Chondrocyte (in vitro differentiated cells): ENCODE results near the gene BICD1. TPM values are rescaled to one million over a fixed set of nuclear protein-coding genes. Genes with fewer than 3 reads are reported as not detected.

ENCODE experiments used
- DNase-seq: peaks from one replicate; pipeline ENCODE4 v3.0.0; 2021; ENCODE audit warnings: mixed read lengths, low spot score
- H3K27ac Mint-ChIP-seq: one replicate; pipeline ENCODE4 v1.8.0; 2021; ENCODE audit warnings: mild to moderate bottlenecking, moderate library complexity, mixed read lengths; ENCODE audit not compliant: unreplicated experiment
- H3K27me3 Mint-ChIP-seq: 2 replicates; pipeline ENCODE4 v1.8.0; 2021; ENCODE audit warnings: low read depth, mixed read lengths
- H3K36me3 Mint-ChIP-seq: 2 replicates; pipeline ENCODE4 v1.8.0; 2021; ENCODE audit warnings: low read depth, mixed read lengths
- H3K4me1 Mint-ChIP-seq: 2 replicates; pipeline ENCODE4 v1.8.0; 2021; ENCODE audit warnings: low read depth, mild to moderate bottlenecking, mixed read lengths
- H3K4me3 Mint-ChIP-seq: one replicate; pipeline ENCODE4 v1.8.0; 2021; ENCODE audit warnings: mild to moderate bottlenecking, moderate library complexity, mixed read lengths; ENCODE audit not compliant: unreplicated experiment
- H3K9me3 Mint-ChIP-seq: 2 replicates; pipeline ENCODE4 v1.8.0; 2021; ENCODE audit warnings: low read depth, mixed read lengths
- total RNA-seq: library from RNA; stranded (reverse); gene quantifications from 3 replicates; pipeline ENCODE4 v1.2.1, GENCODE V29; 2021
- TF ChIP-seq, protein P1 (sequence below): fragments of 200-600 bp; sonication (generic); IDR thresholded peaks from 2 replicates; pipeline ENCODE4 v1.5.0; 2021; ENCODE audit warnings: antibody characterized with exemption, mild to moderate bottlenecking, moderate library complexity

Gene BICD1
- total RNA-seq, 1 donor from 2014 or later = 30.5 TPM

DNA sequence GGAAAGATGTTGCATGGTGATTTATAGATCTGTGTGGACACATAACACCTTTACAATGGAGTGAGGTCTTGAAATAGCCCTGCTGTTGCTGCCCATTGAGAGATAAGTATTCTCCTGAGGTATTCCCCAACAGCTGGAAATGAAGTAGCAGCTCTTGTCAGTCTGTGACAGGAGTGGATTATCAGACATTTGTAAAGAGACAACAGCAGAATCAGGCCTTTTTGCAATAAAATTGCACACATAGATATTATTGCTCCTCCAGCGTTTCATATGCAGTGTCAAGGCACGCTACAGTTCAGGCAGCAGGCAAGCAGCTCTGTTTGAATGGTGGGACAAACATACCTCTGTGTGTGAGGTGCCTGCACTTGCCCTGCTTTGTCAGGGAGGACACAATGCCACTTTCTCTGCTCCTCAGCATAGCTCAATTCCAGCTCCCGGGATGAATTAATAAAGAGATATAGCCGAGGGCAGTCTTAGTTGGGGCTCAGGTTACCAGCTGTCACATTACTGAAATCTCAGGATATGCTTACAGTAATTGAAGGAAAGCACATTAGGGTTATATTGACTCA, 49.4 kb downstream of the BICD1 start:
- no peak overlapping the region for H3K27ac Mint-ChIP-seq
- no peaks in the 10 kb centered on the region for H3K9me3 Mint-ChIP-seq
- DNase-seq = no peak
- H3K36me3 Mint-ChIP-seq = peaks cover 2% of the 10 kb centered on the region
- TF ChIP-seq, protein P1, sequence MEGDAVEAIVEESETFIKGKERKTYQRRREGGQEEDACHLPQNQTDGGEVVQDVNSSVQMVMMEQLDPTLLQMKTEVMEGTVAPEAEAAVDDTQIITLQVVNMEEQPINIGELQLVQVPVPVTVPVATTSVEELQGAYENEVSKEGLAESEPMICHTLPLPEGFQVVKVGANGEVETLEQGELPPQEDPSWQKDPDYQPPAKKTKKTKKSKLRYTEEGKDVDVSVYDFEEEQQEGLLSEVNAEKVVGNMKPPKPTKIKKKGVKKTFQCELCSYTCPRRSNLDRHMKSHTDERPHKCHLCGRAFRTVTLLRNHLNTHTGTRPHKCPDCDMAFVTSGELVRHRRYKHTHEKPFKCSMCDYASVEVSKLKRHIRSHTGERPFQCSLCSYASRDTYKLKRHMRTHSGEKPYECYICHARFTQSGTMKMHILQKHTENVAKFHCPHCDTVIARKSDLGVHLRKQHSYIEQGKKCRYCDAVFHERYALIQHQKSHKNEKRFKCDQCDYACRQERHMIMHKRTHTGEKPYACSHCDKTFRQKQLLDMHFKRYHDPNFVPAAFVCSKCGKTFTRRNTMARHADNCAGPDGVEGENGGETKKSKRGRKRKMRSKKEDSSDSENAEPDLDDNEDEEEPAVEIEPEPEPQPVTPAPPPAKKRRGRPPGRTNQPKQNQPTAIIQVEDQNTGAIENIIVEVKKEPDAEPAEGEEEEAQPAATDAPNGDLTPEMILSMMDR = no peak
- peaks cover 9% of the 10 kb centered on the region for H3K4me1 Mint-ChIP-seq
- H3K4me3 Mint-ChIP-seq = no peak overlapping the region
- H3K27me3 Mint-ChIP-seq = no peaks in the 10 kb centered on the region

DNA sequence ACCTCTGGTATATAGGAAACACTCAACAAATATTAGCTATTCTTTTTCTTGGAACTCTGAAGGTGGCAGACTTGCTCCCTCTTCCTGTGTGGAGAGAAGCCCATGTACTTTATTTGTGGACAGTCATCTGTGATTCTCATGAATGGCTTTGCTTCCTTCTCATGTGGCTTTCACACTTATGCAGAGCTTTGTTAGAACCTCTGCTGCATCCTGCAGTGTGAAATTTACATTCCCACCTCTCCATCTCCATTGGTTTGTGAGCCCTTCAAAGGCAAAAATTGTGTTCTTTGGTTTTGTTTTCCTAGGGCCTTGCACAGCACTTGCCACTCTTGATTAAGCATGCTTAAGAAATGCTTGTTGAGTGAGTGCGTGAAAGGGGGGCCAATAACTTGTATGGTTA, 51.9 kb downstream of the BICD1 start:
- TF ChIP-seq, protein P1 = no peak
- Mint-ChIP-seq H3K4me3 (no peak overlapping the region), H3K36me3 (no peaks in the 10 kb centered on the region), H3K27me3 (no peaks in the 10 kb centered on the region), H3K9me3 (no peaks in the 10 kb centered on the region), H3K27ac (no peak overlapping the region), H3K4me1 (peaks cover 9% of the 10 kb centered on the region)
- no peak for DNase-seq

DNA sequence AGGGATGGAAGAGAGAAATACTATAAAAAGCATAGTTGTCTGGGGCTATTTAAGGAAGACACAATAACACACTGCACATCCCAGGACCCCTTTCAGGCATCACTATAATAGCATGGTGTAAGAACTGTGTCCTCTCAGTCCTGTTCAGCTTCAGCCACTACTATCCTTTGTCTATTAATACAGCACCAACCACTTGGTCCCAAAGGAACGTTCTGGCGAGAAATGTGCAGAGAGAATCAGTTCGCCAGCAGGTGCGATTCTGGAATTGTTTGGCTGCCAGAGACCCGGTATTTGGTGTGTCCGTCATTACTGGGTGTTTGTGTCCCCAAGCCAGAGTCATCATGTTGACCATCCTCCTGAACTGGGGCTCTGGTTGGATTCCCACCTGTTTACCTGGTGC, 52.7 kb downstream of the BICD1 start:
- Mint-ChIP-seq H3K4me3 (no peak overlapping the region), H3K36me3 (no peaks in the 10 kb centered on the region), H3K27me3 (no peaks in the 10 kb centered on the region), H3K27ac (no peak overlapping the region), H3K4me1 (peaks cover 9% of the 10 kb centered on the region), H3K9me3 (no peaks in the 10 kb centered on the region)
- DNase-seq = no peak
- TF ChIP-seq, protein P1 = no peak

DNA sequence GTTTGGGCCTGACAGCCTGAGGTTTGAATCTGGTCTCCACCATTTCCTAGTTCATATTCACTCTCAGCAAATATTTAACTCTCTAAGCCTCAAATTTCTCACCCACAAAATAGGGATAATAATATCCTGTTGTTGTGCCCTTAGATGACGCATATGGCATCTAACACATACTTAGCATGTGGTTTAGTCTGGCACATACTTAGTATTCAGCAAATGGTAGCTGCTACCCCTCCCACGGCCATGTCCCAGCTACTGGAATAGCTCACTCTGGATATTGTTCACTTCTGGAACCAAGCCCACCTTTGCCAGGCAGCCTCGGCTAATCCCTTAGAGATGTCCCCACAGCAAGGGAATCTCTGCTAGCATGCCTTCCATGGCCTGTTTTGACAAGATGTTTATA, 53.3 kb downstream of the BICD1 start:
- no peak for DNase-seq
- peaks cover 2% of the 10 kb centered on the region for H3K36me3 Mint-ChIP-seq
- peaks cover 6% of the 10 kb centered on the region for H3K4me1 Mint-ChIP-seq
- H3K9me3 Mint-ChIP-seq = no peaks in the 10 kb centered on the region
- no peak overlapping the region for H3K4me3 Mint-ChIP-seq
- no peaks in the 10 kb centered on the region for H3K27me3 Mint-ChIP-seq
- TF ChIP-seq, protein P1 = no peak
- H3K27ac Mint-ChIP-seq = no peak overlapping the region

DNA sequence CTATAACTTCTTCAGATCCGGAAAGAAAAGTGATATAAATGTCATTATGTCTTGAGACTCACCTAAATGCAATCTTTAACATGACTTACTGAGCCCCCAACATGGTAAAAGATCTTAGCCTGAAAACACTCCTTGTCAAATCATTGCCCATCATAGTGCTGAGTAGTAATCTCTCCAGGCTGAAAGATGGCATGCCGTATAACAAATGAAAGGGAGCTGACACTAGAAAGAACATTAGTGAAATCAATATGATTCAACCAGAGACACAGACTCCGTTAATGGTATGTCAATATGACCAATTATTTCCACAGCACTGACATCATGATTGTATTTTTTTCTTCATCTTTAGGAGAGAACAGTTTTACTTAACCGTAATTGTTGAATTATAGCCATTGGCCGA, 54.4 kb downstream of the BICD1 start:
- TF ChIP-seq, protein P1 = no peak

More for the DNA sequence above, 54.4 kb downstream of the BICD1 start:
- Mint-ChIP-seq H3K27ac (no peak overlapping the region), H3K4me3 (no peak overlapping the region), H3K4me1 (peaks cover 3% of the 10 kb centered on the region), H3K27me3 (no peaks in the 10 kb centered on the region), H3K36me3 (peaks cover 3% of the 10 kb centered on the region), H3K9me3 (no peaks in the 10 kb centered on the region)
- DNase-seq = no peak
